Left forelimb (tissue), 1 donor: ENCODE results near the gene NPIPA8.
"Not testable (repeated sequence)": the region's sequence is repeated elsewhere in the genome, so short reads cannot be mapped to it uniquely, and the experiment has no call there.

Experiments
- DNase-seq: peaks from one replicate; pipeline ENCODE4 v3.0.0-alpha.2; 2018; ENCODE audit warnings: low spot score

NPIPA8 gene

DNA sequence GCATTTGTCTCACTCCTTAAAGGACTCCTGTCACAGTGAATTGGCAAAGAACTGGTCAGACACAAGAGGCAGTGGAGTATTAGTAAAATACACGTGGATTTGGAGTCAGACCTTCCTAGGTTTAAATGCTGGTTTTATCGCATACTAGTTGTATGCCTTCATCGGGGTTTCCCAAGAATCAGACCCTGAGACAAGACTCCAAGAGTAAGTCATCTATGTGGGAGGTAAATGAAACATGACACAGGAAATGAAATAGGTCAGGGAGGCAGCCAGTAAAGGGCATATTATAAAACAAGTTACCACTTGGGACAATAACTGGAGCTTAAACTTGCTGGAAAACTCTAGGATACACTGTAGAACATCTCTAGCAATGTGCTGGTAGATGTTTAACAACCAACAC, 59.8 kb downstream of the NPIPA8 start:
- not testable (repeated sequence) for DNase-seq

DNA sequence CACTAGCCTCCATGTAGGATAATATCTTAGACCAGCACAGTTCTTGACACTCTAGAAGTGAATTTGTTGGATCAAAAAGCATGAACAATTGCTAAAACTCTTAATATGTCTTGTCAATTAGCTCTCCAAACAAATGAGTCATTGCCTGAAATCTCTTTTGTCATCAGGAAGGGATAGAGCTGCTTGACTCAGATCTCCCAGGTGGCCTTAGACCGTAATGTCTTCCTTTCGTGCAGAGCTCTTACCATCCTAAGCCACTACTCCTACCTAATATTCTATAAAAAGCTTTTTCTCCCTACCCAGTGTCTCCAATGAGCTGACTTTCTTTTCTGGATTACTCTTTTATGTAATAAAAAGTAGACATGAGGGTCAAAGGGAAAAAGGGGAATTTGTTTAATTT, 66.4 kb downstream of the NPIPA8 start:
- DNase-seq = not testable (repeated sequence)
